ACC112 (cell line): ENCODE measurements around the gene C9orf85.
A peak's percentile ranks its signal among the peaks of the same experiment; 100 is the strongest.

ENCODE experiments used
- H2AFZ ChIP-seq: fragments of 200-600 bp; sonication (generic); one replicate; pipeline ENCODE4 v1.6.0; 2017; ENCODE audit warnings: antibody characterized with exemption, low read length; ENCODE audit not compliant: unreplicated experiment
- H3K27ac ChIP-seq: fragments of 200-600 bp; sonication (generic); 2 replicates; pipeline ENCODE4 v1.5.1; 2014; ENCODE audit warnings: low read depth, mild to moderate bottlenecking, antibody characterized with exemption, low read length, moderate library complexity
- H3K27me3 ChIP-seq: fragments of 200-600 bp; sonication (generic); 2 replicates; pipeline ENCODE4 v1.6.1; 2014; ENCODE audit warnings: mild to moderate bottlenecking, antibody characterized with exemption, low read length, moderate library complexity, mixed read lengths; ENCODE audit not compliant: insufficient read depth
- H3K36me3 ChIP-seq: fragments of 200-600 bp; sonication (generic); 2 replicates; pipeline ENCODE4 v1.6.1; 2016; ENCODE audit warnings: mild to moderate bottlenecking, antibody characterized with exemption, low read length, moderate library complexity, mixed read lengths; ENCODE audit not compliant: insufficient read depth
- H3K4me1 ChIP-seq: fragments of 200-600 bp; sonication (generic); one replicate; pipeline ENCODE4 v1.6.1; 2016; ENCODE audit warnings: low read length, mixed read lengths; ENCODE audit not compliant: insufficient read depth, unreplicated experiment, control insufficient read depth
- H3K4me3 ChIP-seq: fragments of 200-600 bp; sonication (generic); 2 replicates; pipeline ENCODE4 v1.5.1; 2014; ENCODE audit warnings: mild to moderate bottlenecking, low read depth, low read length
- H3K79me2 ChIP-seq: fragments of 200-600 bp; sonication (generic); one replicate; pipeline ENCODE4 v1.6.0; 2016; ENCODE audit warnings: low read length; ENCODE audit not compliant: control insufficient read depth, unreplicated experiment, insufficient read depth

The C9orf85 gene

GRCh38 chr9:71904076-71904475, 7.4 kb upstream of the C9orf85 start:
- H3K36me3 ChIP-seq, result no peaks in the 10 kb centered on the region

GRCh38 chr9:71908825-71909224, 2.6 kb upstream of the C9orf85 start:
- Histone ChIP-seq H3K27me3 (no peaks in the 10 kb centered on the region), H3K4me3 (peak overlapping the region; percentile 92), H3K4me1 (peaks cover 20% of the 10 kb centered on the region), H3K79me2 (peaks cover 78% of the 10 kb centered on the region), H2AFZ (no peak overlapping the region), H3K27ac (no peak overlapping the region), H3K36me3 (no peaks in the 10 kb centered on the region)

More at GRCh38 chr9:71904076-71904475, 7.4 kb upstream of the C9orf85 start:
- Histone ChIP-seq H3K27ac (no peak overlapping the region), H3K4me3 (no peak overlapping the region), H3K4me1 (peaks cover 7% of the 10 kb centered on the region), H2AFZ (no peak overlapping the region), H3K79me2 (peaks cover 68% of the 10 kb centered on the region), H3K27me3 (no peaks in the 10 kb centered on the region)

- Histone ChIP-seq H2AFZ (peak overlapping the region; percentile 68), H3K4me3 (peak overlapping the region; percentile 92), H3K27ac (peak overlapping the region; percentile 67), H3K27me3 (no peaks in the 10 kb centered on the region), H3K36me3 (no peaks in the 10 kb centered on the region), H3K4me1 (peaks cover 20% of the 10 kb centered on the region), H3K79me2 (peaks cover 82% of the 10 kb centered on the region)
Measured at GRCh38 chr9:71909887-71910649, 1.4 kb upstream of the C9orf85 start.

GRCh38 chr9:71910650-71911060, 784 bp upstream of the C9orf85 start:
- Histone ChIP-seq H3K27me3 (no peaks in the 10 kb centered on the region), H3K4me1 (peaks cover 20% of the 10 kb centered on the region), H3K4me3 (peak overlapping the region; percentile 92), H3K79me2 (peaks cover 84% of the 10 kb centered on the region), H2AFZ (peak overlapping the region; percentile 68), H3K36me3 (no peaks in the 10 kb centered on the region), H3K27ac (peak overlapping the region; percentile 67)

GRCh38 chr9:71911908-71912335, 483 bp downstream of the C9orf85 start:
- Histone ChIP-seq H3K27me3 (no peaks in the 10 kb centered on the region), H3K4me1 (peaks cover 20% of the 10 kb centered on the region), H3K36me3 (no peaks in the 10 kb centered on the region), H2AFZ (peak overlapping the region; percentile 64), H3K79me2 (peaks cover 87% of the 10 kb centered on the region), H3K27ac (peak overlapping the region; percentile 80), H3K4me3 (peak overlapping the region; percentile 92)

GRCh38 chr9:71915495-71915894, 4.1 kb downstream of the C9orf85 start:
- H2AFZ ChIP-seq, result no peak overlapping the region
- peaks cover 76% of the 10 kb centered on the region for H3K79me2 ChIP-seq
- H3K4me3 ChIP-seq, result no peak overlapping the region
- H3K4me1 ChIP-seq, result peaks cover 10% of the 10 kb centered on the region
- H3K27ac ChIP-seq, result no peak overlapping the region
- H3K36me3 ChIP-seq, result no peaks in the 10 kb centered on the region
- H3K27me3 ChIP-seq, result no peaks in the 10 kb centered on the region

GRCh38 chr9:71916834-71917534, 5.5 kb downstream of the C9orf85 start:
- Histone ChIP-seq H3K79me2 (peaks cover 77% of the 10 kb centered on the region), H3K36me3 (no peaks in the 10 kb centered on the region), H3K4me3 (no peak overlapping the region), H3K27ac (no peak overlapping the region), H3K27me3 (no peaks in the 10 kb centered on the region), H3K4me1 (peaks cover 18% of the 10 kb centered on the region), H2AFZ (no peak overlapping the region)

- Histone ChIP-seq H3K27ac (no peak overlapping the region), H3K4me1 (peaks cover 9% of the 10 kb centered on the region), H3K4me3 (no peak overlapping the region), H3K27me3 (no peaks in the 10 kb centered on the region), H3K36me3 (no peaks in the 10 kb centered on the region), H2AFZ (no peak overlapping the region), H3K79me2 (peaks cover 75% of the 10 kb centered on the region)
Measured at GRCh38 chr9:71918419-71918818, 7.0 kb downstream of the C9orf85 start.

- H3K79me2 ChIP-seq, result peaks cover 71% of the 10 kb centered on the region
- no peak overlapping the region for H2AFZ ChIP-seq
Measured at GRCh38 chr9:71920456-71921189, 9.2 kb downstream of the C9orf85 start.

GRCh38 chr9:71921190-71921814, 9.9 kb downstream of the C9orf85 start:
- no peaks in the 10 kb centered on the region for H3K36me3 ChIP-seq
- H3K4me1 ChIP-seq, result peaks cover 8% of the 10 kb centered on the region
- H2AFZ ChIP-seq, result no peak overlapping the region
- peaks cover 68% of the 10 kb centered on the region for H3K79me2 ChIP-seq
- no peaks in the 10 kb centered on the region for H3K27me3 ChIP-seq
- H3K27ac ChIP-seq, result no peak overlapping the region
- H3K4me3 ChIP-seq, result no peak overlapping the region

More at GRCh38 chr9:71920456-71921189, 9.2 kb downstream of the C9orf85 start:
- peaks cover 8% of the 10 kb centered on the region for H3K4me1 ChIP-seq
- no peaks in the 10 kb centered on the region for H3K27me3 ChIP-seq
- H3K27ac ChIP-seq, result no peak overlapping the region
- H3K4me3 ChIP-seq, result no peak overlapping the region
- no peaks in the 10 kb centered on the region for H3K36me3 ChIP-seq
